Smooth muscle cell of trachea (primary cell): ENCODE data around the gene LRRIQ1. TPM values are rescaled to one million over a fixed set of nuclear protein-coding genes. Genes with fewer than 3 reads are reported as not detected.

Experiments used
- total RNA-seq: library from RNA; depleted of rRNA; stranded (reverse); fragments of >200 nt; gene quantifications from 2 replicates; pipeline ENCODE4 v1.2.1, GENCODE V29; 2014

The LRRIQ1 gene, protein sequence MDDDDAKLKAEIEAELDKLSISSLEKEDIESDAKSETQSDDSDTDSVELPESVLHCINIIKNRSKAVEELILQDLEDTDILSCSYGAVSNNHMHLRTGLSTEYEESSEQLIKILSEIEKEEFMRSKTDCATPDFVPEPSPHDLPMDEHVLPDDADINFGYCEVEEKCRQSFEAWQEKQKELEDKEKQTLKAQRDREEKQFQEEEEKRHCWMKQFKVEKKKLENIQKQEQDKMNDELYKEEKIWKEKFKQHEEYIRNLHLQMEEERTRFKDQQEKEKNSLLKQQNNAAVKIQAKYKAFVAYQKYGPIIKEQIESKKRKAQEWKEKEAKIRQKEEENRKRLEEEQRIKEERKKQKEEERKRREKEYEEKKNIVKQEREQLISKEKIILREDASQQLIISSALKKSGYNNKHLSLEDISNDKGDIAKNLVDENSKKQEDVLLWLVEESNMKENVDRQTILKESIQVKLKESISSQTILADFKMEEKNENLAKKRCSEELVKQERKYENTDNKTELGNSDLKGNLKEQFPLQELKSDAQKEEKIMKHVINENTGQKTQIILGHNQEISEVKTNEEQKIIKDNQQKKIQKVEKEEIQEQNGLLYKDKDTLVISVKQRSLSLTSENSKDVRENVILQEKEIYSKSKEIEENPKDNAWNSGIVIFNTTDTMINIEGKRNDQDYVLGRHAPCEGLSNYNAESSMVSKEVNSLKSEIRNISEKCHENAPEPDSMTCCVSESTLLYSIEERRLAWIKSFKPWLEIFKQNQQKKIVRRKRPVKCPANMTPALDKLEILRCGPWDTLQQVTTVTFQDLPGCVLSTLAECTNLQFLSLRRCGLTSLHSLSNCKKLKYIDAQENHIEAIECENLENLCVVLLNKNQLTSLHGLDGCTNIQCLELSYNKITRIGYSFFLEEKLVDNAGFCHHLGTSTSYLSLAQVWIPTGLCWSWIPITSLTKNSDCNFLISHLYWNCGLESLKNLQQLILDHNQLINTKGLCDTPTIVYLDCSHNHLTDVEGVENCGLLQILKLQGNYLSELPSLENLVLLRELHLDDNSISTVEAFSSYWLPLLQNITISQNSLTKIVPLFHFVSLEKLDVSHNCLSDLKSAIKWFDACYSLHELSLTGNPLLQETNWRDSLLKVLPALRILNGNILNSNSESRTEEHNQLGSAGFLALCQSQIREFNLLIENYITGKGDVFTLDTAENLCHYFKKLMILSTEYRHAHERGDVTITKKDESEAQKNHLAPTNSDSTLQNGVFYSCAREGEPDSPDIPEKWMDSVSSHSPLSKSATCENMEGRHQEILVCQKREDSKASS (N-terminal part only)
- 0.17 and 0.44 TPM in 2 replicates for total RNA-seq

DNA sequence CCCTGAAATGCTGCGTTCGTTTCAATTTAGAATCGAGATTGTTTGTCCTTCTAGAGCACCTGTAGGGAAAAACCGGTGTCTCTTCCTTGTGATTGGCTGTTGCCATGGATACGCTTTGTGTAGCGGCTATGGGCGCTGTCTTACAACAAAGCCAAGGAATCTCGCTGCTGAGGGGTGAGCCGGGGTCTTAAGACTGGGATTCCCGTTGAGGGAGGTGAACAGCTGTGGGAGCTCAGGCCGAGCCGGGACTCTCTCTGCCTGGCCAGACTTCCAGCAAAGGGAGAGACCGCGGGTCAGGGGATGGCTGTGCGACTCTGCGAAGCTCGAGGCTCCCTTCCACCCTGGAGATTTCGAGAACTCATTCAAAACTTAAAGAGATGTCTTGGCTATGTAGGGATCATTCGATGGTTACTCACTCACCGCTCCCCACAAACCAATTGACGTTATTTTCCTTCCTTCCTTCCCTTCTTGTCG, at the start of gene LRRIQ1, which contains the start of gene TSPAN19:
Gene LRRIQ1 (plus strand): TSS at position 118 of the 474 bp plus-strand sequence. CDS start 1,826 bp downstream, outside the sequence.
Gene TSPAN19 (minus strand): TSS at position 44 of the 474 bp plus-strand sequence. CDS start 6,331 bp downstream, outside the sequence.

DNA sequence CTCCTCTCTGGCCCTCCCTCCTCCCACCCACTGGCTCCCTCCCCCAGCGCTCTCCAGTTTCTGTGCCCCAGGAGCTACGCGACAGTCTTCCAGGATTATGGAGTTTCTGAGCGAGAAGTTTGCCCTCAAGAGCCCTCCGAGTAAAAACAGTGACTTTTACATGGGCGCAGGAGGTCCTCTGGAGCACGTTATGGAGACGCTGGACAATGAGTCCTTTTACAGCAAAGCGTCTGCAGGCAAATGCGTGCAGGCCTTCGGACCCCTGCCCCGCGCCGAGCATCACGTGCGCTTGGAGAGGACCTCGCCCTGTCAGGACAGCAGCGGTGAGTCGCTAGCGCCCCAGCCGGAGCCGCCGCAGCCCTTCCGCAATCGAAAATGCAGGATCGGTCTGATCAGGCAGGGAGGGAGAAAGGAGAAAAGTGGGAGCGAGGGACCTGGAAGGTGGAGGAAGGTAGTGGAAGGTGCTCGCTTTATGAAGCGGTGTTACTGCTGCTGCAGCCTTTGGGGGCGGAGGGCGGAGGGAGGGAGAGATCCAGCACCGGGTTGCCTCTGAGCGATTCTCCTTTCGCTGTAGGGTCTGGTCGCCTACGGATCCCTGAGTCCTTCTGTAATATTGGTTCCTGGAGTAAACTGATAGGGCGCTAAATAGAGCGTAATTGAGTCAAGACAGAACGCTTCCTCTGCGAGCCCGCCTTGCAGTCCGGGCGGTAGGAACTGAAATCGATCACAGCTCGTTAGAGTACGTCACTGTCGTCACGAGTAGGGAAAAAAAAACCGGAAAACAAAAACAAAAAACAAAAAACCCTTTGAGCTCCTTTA, 244.2 kb downstream of the LRRIQ1 start, which contains the start of gene ALX1:
Gene ALX1 (plus strand): TSS at position 56 of the 819 bp plus-strand sequence. CDS start 42 bp downstream, at position 98.

Other genes with a start within 250 kb of the LRRIQ1 start
- 21.2 and 30.0 TPM in 2 replicates for gene SLC6A15, start 123.6 kb upstream of the LRRIQ1 start, total RNA-seq
- under 0.01 TPM in 1 of 2 replicates, not detected in the other for gene TSPAN19, start 74 bp upstream of the LRRIQ1 start, total RNA-seq
- gene ALX1, start 243.9 kb downstream of the LRRIQ1 start, total RNA-seq = under 0.01 TPM in 1 of 2 replicates, not detected in the other